ENCODE data around the gene PRDX1. TPM values are rescaled to one million over a fixed set of nuclear protein-coding genes. Genes with fewer than 3 reads are reported as not detected.

Gene PRDX1
- 929 and 1,270 TPM in 2 replicates for total RNA-seq

GRCh38 chr1:45521413-45522323 lies at the start of gene PRDX1:
Gene PRDX1 (minus strand): TSS chr1:45521884. CDS start chr1:45519043, 2,841 bp downstream.

GRCh38 chr1:45550401-45551351 lies 29.0 kb upstream of the PRDX1 start, which contains the start of gene AKR1A1:
Gene AKR1A1 (plus strand): TSS chr1:45550826. CDS start chr1:45561795, 10,969 bp downstream.

GRCh38 chr1:45490626-45491486 lies 30.8 kb downstream of the PRDX1 start, which contains the start of gene TESK2:
Gene TESK2 (minus strand): TSS chr1:45491163. CDS start chr1:45457785, 33,378 bp downstream.

Other genes with a start within 250 kb of the PRDX1 start
- gene HPDL, start 195.0 kb downstream of the PRDX1 start, total RNA-seq, result 5.2 and 6.1 TPM in 2 replicates
- 25.7 and 28.4 TPM in 2 replicates for gene TOE1, start 181.7 kb downstream of the PRDX1 start, total RNA-seq
- gene MUTYH, start 181.4 kb downstream of the PRDX1 start, total RNA-seq, result 15.6 and 16.3 TPM in 2 replicates
- gene TESK2, start 30.7 kb downstream of the PRDX1 start, total RNA-seq, result 1.1 and 1.3 TPM in 2 replicates
- gene CCDC163, start 21.8 kb downstream of the PRDX1 start, total RNA-seq, result 0.30 and 0.32 TPM in 2 replicates
- 0.61 and 0.97 TPM in 2 replicates for gene MMACHC, start 21.6 kb downstream of the PRDX1 start, total RNA-seq
- 172 and 201 TPM in 2 replicates for gene AKR1A1, start 28.9 kb upstream of the PRDX1 start, total RNA-seq
- gene NASP, start 62.2 kb upstream of the PRDX1 start, total RNA-seq, result 81.2 and 126 TPM in 2 replicates
- gene CCDC17, start 102.2 kb upstream of the PRDX1 start, total RNA-seq, result 0.65 and 0.76 TPM in 2 replicates
- gene GPBP1L1, start 164.6 kb upstream of the PRDX1 start, total RNA-seq, result 99.1 and 99.4 TPM in 2 replicates
- 12.3 and 13.1 TPM in 2 replicates for gene TMEM69, start 166.3 kb upstream of the PRDX1 start, total RNA-seq
- 5.5 and 7.4 TPM in 2 replicates for gene IPP, start 228.8 kb upstream of the PRDX1 start, total RNA-seq